ENCODE measurements around the gene ALAS1.

ALAS1 gene

DNA sequence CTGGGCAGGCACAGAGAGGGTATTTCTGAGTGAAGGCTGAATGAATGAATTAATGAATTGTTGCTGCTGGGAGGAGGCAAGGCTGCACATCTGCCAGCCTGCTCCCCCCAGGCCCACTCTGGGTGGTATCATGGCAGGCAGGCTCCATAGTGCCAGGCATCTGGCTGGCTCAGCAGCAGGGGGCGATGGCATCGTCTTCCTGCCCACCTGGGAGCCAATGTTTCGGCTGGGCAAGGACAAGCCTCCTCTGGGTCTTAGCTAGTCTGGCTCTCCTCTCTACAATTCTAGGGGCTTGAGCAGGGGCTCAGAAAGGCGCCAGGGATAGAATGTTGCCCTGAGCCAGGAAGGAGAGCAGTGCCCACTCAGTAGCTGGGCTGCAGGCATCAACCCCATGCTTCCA is 29.2 kb downstream of the ALAS1 start:
- no peak overlapping the region for H3K4me3 ChIP-seq (ENCODE audit: insufficient read depth, low read depth, low read length, poor library complexity, severe bottlenecking)

GRCh38 chr3:52227766-52228165 is 29.8 kb downstream of the ALAS1 start:
- Histone ChIP-seq H3K4me3 (ENCODE audit: insufficient read depth, low read depth, low read length, poor library complexity, severe bottlenecking) (no peak overlapping the region), H3K9me3 (ENCODE audit: control insufficient read depth, low read length) (no peaks in the 10 kb centered on the region), H3K27ac (ENCODE audit: insufficient read depth, low read length, poor library complexity, severe bottlenecking) (no peak overlapping the region), H3K36me3 (ENCODE audit: control insufficient read depth, insufficient read depth, low read length) (peaks cover 40% of the 10 kb centered on the region), H3K27me3 (replicated peaks; ENCODE audit: control insufficient read depth, insufficient read depth, low read length, poor library complexity, severe bottlenecking) (no peaks in the 10 kb centered on the region), H3K4me1 (ENCODE audit: control insufficient read depth, insufficient read depth, low read length, poor library complexity, severe bottlenecking) (peaks cover 45% of the 10 kb centered on the region)
- DNase-seq, result no peak

More for the DNA sequence above, 29.2 kb downstream of the ALAS1 start:
- Histone ChIP-seq H3K4me1 (ENCODE audit: control insufficient read depth, insufficient read depth, low read length, poor library complexity, severe bottlenecking) (peaks cover 51% of the 10 kb centered on the region), H3K9me3 (ENCODE audit: control insufficient read depth, low read length) (no peaks in the 10 kb centered on the region), H3K27ac (ENCODE audit: insufficient read depth, low read length, poor library complexity, severe bottlenecking) (peak overlapping the region; percentile 18), H3K27me3 (replicated peaks; ENCODE audit: control insufficient read depth, insufficient read depth, low read length, poor library complexity, severe bottlenecking) (no peaks in the 10 kb centered on the region), H3K36me3 (ENCODE audit: control insufficient read depth, insufficient read depth, low read length) (peaks cover 40% of the 10 kb centered on the region)
- no peak for DNase-seq

DNA sequence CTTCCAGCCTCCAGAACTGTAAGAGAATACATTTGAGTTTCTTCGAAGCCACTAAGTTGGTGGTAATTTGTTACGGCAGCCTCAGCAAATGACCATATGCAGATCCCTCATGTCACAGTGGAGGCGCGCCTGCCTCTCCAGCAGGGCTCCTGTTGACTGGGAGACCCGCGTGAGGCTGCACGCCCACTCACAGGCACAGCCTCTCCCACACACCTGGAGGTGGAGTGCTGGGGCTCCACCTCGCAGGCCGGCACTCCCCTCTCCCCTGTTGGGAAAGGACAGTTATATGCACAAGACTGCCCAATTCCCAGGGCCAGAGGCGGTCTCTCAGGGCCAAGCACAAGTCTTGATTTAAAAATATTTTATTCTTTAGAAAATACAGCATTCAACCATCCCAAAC is 30.3 kb downstream of the ALAS1 start:
- peaks cover 40% of the 10 kb centered on the region for H3K36me3 ChIP-seq (ENCODE audit: control insufficient read depth, insufficient read depth, low read length)
- DNase-seq, result no peak
- H3K4me3 ChIP-seq (ENCODE audit: insufficient read depth, low read depth, low read length, poor library complexity, severe bottlenecking), result no peak overlapping the region
- H3K9me3 ChIP-seq (ENCODE audit: control insufficient read depth, low read length), result no peaks in the 10 kb centered on the region
- peaks cover 46% of the 10 kb centered on the region for H3K4me1 ChIP-seq (ENCODE audit: control insufficient read depth, insufficient read depth, low read length, poor library complexity, severe bottlenecking)
- no peak overlapping the region for H3K27ac ChIP-seq (ENCODE audit: insufficient read depth, low read length, poor library complexity, severe bottlenecking)
- no peaks in the 10 kb centered on the region for H3K27me3 ChIP-seq (replicated peaks; ENCODE audit: control insufficient read depth, insufficient read depth, low read length, poor library complexity, severe bottlenecking)

DNA sequence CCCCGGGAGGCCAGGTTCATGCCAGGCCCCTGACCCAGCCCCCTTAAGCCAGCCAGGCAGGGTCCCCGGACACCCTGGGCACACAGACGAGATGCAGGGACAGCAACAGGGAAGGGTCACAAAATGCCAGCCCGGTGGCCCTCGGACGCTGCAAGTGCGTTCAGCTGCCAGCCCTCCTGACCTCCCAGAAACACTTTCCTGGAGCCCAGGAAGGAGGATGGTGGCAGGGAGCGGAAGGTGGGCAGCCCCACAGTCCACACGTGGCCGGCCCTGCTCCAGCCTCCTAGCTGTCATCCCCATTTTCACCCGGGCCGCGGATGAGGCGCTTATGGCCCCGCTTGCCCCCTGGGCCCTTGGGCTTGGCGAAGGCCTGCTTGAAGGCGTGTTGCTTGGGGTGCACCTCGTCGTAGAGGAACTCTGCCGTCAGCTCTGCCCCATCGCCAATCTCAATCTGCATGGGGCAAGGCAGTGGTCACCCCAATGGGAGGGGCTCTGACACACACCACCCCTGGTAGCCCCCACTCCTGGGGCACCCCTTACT is 30.9 kb downstream of the ALAS1 start:
- Histone ChIP-seq H3K27me3 (replicated peaks; ENCODE audit: control insufficient read depth, insufficient read depth, low read length, poor library complexity, severe bottlenecking) (no peaks in the 10 kb centered on the region), H3K27ac (ENCODE audit: insufficient read depth, low read length, poor library complexity, severe bottlenecking) (no peak overlapping the region), H3K4me1 (ENCODE audit: control insufficient read depth, insufficient read depth, low read length, poor library complexity, severe bottlenecking) (peaks cover 41% of the 10 kb centered on the region), H3K36me3 (ENCODE audit: control insufficient read depth, insufficient read depth, low read length) (peaks cover 41% of the 10 kb centered on the region), H3K4me3 (ENCODE audit: insufficient read depth, low read depth, low read length, poor library complexity, severe bottlenecking) (no peak overlapping the region), H3K9me3 (ENCODE audit: control insufficient read depth, low read length) (no peaks in the 10 kb centered on the region)
- DNase-seq, result no peak

GRCh38 chr3:52229656-52230055 is 31.7 kb downstream of the ALAS1 start:
- H3K27me3 ChIP-seq (replicated peaks; ENCODE audit: control insufficient read depth, insufficient read depth, low read length, poor library complexity, severe bottlenecking), result no peaks in the 10 kb centered on the region
- peaks cover 49% of the 10 kb centered on the region for H3K36me3 ChIP-seq (ENCODE audit: control insufficient read depth, insufficient read depth, low read length)
- H3K27ac ChIP-seq (ENCODE audit: insufficient read depth, low read length, poor library complexity, severe bottlenecking), result no peak overlapping the region
- peaks cover 33% of the 10 kb centered on the region for H3K4me1 ChIP-seq (ENCODE audit: control insufficient read depth, insufficient read depth, low read length, poor library complexity, severe bottlenecking)
- DNase-seq, result no peak
- H3K9me3 ChIP-seq (ENCODE audit: control insufficient read depth, low read length), result no peaks in the 10 kb centered on the region
- H3K4me3 ChIP-seq (ENCODE audit: insufficient read depth, low read depth, low read length, poor library complexity, severe bottlenecking), result no peak overlapping the region

GRCh38 chr3:52230461-52230860 is 32.5 kb downstream of the ALAS1 start:
- no peaks in the 10 kb centered on the region for H3K27me3 ChIP-seq (replicated peaks; ENCODE audit: control insufficient read depth, insufficient read depth, low read length, poor library complexity, severe bottlenecking)
- peaks cover 54% of the 10 kb centered on the region for H3K36me3 ChIP-seq (ENCODE audit: control insufficient read depth, insufficient read depth, low read length)
- peaks cover 31% of the 10 kb centered on the region for H3K4me1 ChIP-seq (ENCODE audit: control insufficient read depth, insufficient read depth, low read length, poor library complexity, severe bottlenecking)
- H3K4me3 ChIP-seq (ENCODE audit: insufficient read depth, low read depth, low read length, poor library complexity, severe bottlenecking), result no peak overlapping the region
- DNase-seq, result no peak
- no peak overlapping the region for H3K27ac ChIP-seq (ENCODE audit: insufficient read depth, low read length, poor library complexity, severe bottlenecking)
- no peaks in the 10 kb centered on the region for H3K9me3 ChIP-seq (ENCODE audit: control insufficient read depth, low read length)

- Histone ChIP-seq H3K36me3 (ENCODE audit: control insufficient read depth, insufficient read depth, low read length) (peaks cover 54% of the 10 kb centered on the region), H3K27ac (ENCODE audit: insufficient read depth, low read length, poor library complexity, severe bottlenecking) (no peak overlapping the region), H3K9me3 (ENCODE audit: control insufficient read depth, low read length) (no peaks in the 10 kb centered on the region), H3K27me3 (replicated peaks; ENCODE audit: control insufficient read depth, insufficient read depth, low read length, poor library complexity, severe bottlenecking) (no peaks in the 10 kb centered on the region), H3K4me3 (ENCODE audit: insufficient read depth, low read depth, low read length, poor library complexity, severe bottlenecking) (no peak overlapping the region), H3K4me1 (ENCODE audit: control insufficient read depth, insufficient read depth, low read length, poor library complexity, severe bottlenecking) (peaks cover 30% of the 10 kb centered on the region)
- no peak for DNase-seq
Observed at GRCh38 chr3:52230889-52231499, 33.0 kb downstream of the ALAS1 start.

GRCh38 chr3:52231502-52232278 is 33.7 kb downstream of the ALAS1 start:
- peaks cover 54% of the 10 kb centered on the region for H3K36me3 ChIP-seq (ENCODE audit: control insufficient read depth, insufficient read depth, low read length)
- H3K9me3 ChIP-seq (ENCODE audit: control insufficient read depth, low read length), result no peaks in the 10 kb centered on the region
- peak; percentile 71 to 85 (median 83) for DNase-seq
- peak overlapping the region; percentile 5 for H3K27ac ChIP-seq (ENCODE audit: insufficient read depth, low read length, poor library complexity, severe bottlenecking)
- no peaks in the 10 kb centered on the region for H3K27me3 ChIP-seq (replicated peaks; ENCODE audit: control insufficient read depth, insufficient read depth, low read length, poor library complexity, severe bottlenecking)
- H3K4me1 ChIP-seq (ENCODE audit: control insufficient read depth, insufficient read depth, low read length, poor library complexity, severe bottlenecking), result peaks cover 28% of the 10 kb centered on the region
- H3K4me3 ChIP-seq (ENCODE audit: insufficient read depth, low read depth, low read length, poor library complexity, severe bottlenecking), result no peak overlapping the region

- Histone ChIP-seq H3K36me3 (ENCODE audit: control insufficient read depth, insufficient read depth, low read length) (peaks cover 53% of the 10 kb centered on the region), H3K9me3 (ENCODE audit: control insufficient read depth, low read length) (no peaks in the 10 kb centered on the region), H3K4me3 (ENCODE audit: insufficient read depth, low read depth, low read length, poor library complexity, severe bottlenecking) (no peak overlapping the region), H3K27me3 (replicated peaks; ENCODE audit: control insufficient read depth, insufficient read depth, low read length, poor library complexity, severe bottlenecking) (no peaks in the 10 kb centered on the region), H3K27ac (ENCODE audit: insufficient read depth, low read length, poor library complexity, severe bottlenecking) (peak overlapping the region; percentile 42), H3K4me1 (ENCODE audit: control insufficient read depth, insufficient read depth, low read length, poor library complexity, severe bottlenecking) (peaks cover 35% of the 10 kb centered on the region)
- DNase-seq, result no peak
Observed at GRCh38 chr3:52232279-52233107, 34.5 kb downstream of the ALAS1 start.

Data from effector memory CD4-positive, alpha-beta T cell (primary cell).